ENCODE results near the gene RAI1.

The RAI1 gene

GRCh38 chr17:17788967-17789366 lies 107.7 kb downstream of the RAI1 start:
- no peak for DNase-seq

GRCh38 chr17:17789410-17789809 lies 108.2 kb downstream of the RAI1 start:
- DNase-seq = no peak

GRCh38 chr17:17789828-17790636 lies 108.8 kb downstream of the RAI1 start:
- DNase-seq = no peak

- no peak for DNase-seq
Observed at GRCh38 chr17:17790637-17791464, 109.6 kb downstream of the RAI1 start.

- DNase-seq = no peak
Observed at GRCh38 chr17:17792037-17792550, 110.8 kb downstream of the RAI1 start.

- DNase-seq = no peak
Observed at GRCh38 chr17:17792551-17793377, 111.5 kb downstream of the RAI1 start.

- no peak for DNase-seq
Observed at GRCh38 chr17:17793378-17794214, 112.3 kb downstream of the RAI1 start.

- no peak for DNase-seq
Observed at GRCh38 chr17:17794382-17794781, 113.1 kb downstream of the RAI1 start.

- DNase-seq = no peak
Observed at GRCh38 chr17:17795296-17795695, 114.0 kb downstream of the RAI1 start.

- no peak for DNase-seq
Observed at GRCh38 chr17:17795946-17796786, 114.9 kb downstream of the RAI1 start.

- no peak for DNase-seq
Observed at GRCh38 chr17:17796787-17797061, 115.5 kb downstream of the RAI1 start.

GRCh38 chr17:17797119-17797809 lies 116.0 kb downstream of the RAI1 start:
- DNase-seq = no peak

- DNase-seq = no peak
Observed at GRCh38 chr17:17798010-17798556, 116.8 kb downstream of the RAI1 start.

- no peak for DNase-seq
Observed at GRCh38 chr17:17798573-17799255, 117.5 kb downstream of the RAI1 start.

GRCh38 chr17:17800504-17801021 lies 119.3 kb downstream of the RAI1 start:
- DNase-seq = no peak

GRCh38 chr17:17801800-17802481 lies 120.7 kb downstream of the RAI1 start:
- no peak for DNase-seq

- no peak for DNase-seq
Observed at GRCh38 chr17:17804007-17804406, 122.7 kb downstream of the RAI1 start.

- DNase-seq = no peak
Observed at GRCh38 chr17:17805575-17805974, 124.3 kb downstream of the RAI1 start.

GRCh38 chr17:17806035-17806434 lies 124.8 kb downstream of the RAI1 start:
- DNase-seq = no peak

Measured in NCI-H510A (cell line).